Cardiac fibroblast (primary cell): ENCODE measurements around the gene PKN1.

Experiments
- DNase-seq, 2 donors: peaks; one replicate each; pipeline versions ENCODE4 v3.0.0 to v3.0.0-alpha.2; 2010; ENCODE audit warnings: low read depth in 2 of 2
- H3K4me3 ChIP-seq, 2 donors: replicated peaks in 1 of 2; 1 replicate in 1 of 2; 2 replicates in 1 of 2; pipeline ENCODE4 v1.5.1; 2011; ENCODE audit warnings: low read depth in 2 of 2, low read length in 2 of 2, mild to moderate bottlenecking in 2 of 2, moderate library complexity in 1 of 2
- TF ChIP-seq, protein P1 (sequence below): IDR thresholded peaks from one replicate; pipeline ENCODE4 v1.5.1; 2011; ENCODE audit warnings: low read depth, mild to moderate bottlenecking, low read length, inconsistent platforms

PKN1 gene

DNA sequence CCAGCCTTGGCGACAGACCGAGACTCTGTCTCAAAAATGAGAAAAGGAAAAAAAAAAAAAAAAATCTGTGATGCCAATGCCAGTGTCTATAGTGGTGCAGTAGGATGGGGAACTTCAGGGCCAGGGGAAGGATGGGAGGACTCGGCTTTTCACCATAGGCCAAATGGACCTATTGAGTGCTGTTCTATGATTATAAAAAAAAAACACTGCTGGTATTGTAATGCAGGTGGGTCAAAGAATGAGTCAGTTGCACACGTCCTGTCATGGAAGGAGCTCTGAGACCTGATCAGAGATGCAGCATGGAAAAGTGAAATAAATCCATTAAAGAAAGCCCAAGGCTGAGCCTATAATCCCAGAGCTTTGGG is 78.1 kb downstream of the PKN1 start:
- TF ChIP-seq, protein P1, sequence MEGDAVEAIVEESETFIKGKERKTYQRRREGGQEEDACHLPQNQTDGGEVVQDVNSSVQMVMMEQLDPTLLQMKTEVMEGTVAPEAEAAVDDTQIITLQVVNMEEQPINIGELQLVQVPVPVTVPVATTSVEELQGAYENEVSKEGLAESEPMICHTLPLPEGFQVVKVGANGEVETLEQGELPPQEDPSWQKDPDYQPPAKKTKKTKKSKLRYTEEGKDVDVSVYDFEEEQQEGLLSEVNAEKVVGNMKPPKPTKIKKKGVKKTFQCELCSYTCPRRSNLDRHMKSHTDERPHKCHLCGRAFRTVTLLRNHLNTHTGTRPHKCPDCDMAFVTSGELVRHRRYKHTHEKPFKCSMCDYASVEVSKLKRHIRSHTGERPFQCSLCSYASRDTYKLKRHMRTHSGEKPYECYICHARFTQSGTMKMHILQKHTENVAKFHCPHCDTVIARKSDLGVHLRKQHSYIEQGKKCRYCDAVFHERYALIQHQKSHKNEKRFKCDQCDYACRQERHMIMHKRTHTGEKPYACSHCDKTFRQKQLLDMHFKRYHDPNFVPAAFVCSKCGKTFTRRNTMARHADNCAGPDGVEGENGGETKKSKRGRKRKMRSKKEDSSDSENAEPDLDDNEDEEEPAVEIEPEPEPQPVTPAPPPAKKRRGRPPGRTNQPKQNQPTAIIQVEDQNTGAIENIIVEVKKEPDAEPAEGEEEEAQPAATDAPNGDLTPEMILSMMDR, result no peak
- no peak for DNase-seq
- no peak overlapping the region for H3K4me3 ChIP-seq

GRCh38 chr19:14512406-14512961 is 79.4 kb downstream of the PKN1 start:
- no peak overlapping the region for H3K4me3 ChIP-seq
- TF ChIP-seq, protein P1, result no peak
- no peak for DNase-seq

GRCh38 chr19:14514215-14514863 is 81.2 kb downstream of the PKN1 start:
- TF ChIP-seq, protein P1, result no peak
- H3K4me3 ChIP-seq, result no peak overlapping the region
- DNase-seq, result no peak

- H3K4me3 ChIP-seq, result peak overlapping the region; percentile 92 to 95
- TF ChIP-seq, protein P1, result no peak
Observed at GRCh38 chr19:14515501-14516047, 82.5 kb downstream of the PKN1 start.

GRCh38 chr19:14516048-14516534 is 83.0 kb downstream of the PKN1 start:
- TF ChIP-seq, protein P1, result no peak
- DNase-seq, result no peak
- peak overlapping the region; percentile 92 to 95 for H3K4me3 ChIP-seq

More at GRCh38 chr19:14515501-14516047, 82.5 kb downstream of the PKN1 start:
- no peak for DNase-seq

DNA sequence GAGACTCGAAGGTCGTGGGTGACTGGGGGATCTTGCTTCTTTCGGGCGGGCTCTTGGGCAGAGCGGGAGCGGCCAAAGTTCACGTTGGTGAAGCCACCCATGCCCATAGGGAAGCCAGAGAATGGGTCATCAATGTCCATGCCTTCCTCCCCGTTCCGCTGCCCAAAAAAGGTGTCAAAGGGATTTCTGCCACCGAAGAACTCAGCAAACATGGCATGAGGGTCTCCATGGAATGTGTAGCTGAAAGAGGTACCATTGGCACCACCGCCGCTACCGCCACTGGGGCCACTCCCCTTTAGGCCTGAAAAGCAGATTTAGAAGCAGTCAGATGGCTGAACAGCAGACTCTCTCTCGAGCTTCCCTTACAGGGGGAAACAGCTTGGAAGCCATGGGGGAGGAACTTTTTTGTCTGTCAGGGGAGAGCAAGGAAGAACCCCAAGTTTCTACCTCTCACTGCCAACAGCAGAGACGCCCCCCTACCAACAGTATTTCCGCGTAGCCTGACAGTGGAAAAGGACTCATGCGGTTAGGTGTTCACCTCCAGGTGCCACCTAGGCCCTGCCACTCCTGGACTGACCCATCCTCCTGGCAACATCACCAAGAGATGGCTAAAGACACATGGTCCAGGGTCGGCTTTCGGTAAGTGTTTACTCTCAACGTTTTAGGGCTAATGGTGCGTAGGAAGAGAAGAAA is 83.8 kb downstream of the PKN1 start:
- TF ChIP-seq, protein P1, result no peak
- peak overlapping the region; percentile 92 to 95 for H3K4me3 ChIP-seq
- no peak for DNase-seq
